ENCODE results near the gene SLC12A8.

Gene SLC12A8
- 0.09 to 0.98 (median 0.66) reads per million in 4 experiments for total RNA-seq

DNA sequence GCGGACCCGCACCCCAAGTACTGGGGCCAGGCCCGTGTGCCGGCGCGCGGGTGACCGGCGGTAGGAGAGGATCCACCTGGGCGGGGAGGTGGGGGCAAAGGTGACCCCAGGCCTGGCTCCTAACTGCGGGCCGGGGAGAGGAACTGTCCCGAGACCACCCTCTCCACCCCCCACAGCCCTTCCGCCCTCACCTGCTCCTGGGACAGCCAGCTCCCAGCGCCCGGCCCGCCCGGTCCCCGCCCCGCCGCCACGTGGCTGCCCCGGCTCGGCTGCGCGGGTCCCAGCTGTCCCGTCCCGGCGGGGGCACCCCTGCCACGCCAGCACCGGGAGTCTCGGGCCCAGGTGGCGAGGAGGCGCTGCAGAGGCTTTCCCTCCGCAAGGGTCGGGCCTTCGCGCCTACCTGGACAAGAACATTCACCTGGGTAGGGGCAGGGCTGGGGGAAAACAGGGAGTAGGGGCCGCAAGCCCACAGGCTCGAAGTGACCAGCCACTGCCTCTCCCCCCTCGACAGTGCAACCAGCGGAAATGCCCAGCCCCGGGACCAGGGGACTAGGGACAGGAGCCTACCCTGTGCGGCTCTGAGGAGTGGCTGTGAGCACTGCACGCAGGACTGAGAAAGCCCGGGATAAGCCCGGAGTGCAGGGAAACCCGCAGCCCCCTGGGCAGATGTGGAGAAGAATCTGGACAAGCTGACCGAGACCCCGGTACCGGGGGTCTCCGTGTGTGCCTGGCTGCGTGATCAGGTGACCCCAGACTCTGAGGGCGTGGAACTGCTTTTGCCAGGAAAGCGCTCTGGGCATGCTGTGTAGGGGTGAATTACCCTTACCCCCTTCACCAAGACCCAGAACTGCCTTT lies at the start of gene SLC12A8:
Gene SLC12A8, minus strand, starts transcription at position 240 of the 855 bp plus-strand sequence. CDS start 1,399 bp downstream, outside the sequence.
- DNase-seq = no peak

DNA sequence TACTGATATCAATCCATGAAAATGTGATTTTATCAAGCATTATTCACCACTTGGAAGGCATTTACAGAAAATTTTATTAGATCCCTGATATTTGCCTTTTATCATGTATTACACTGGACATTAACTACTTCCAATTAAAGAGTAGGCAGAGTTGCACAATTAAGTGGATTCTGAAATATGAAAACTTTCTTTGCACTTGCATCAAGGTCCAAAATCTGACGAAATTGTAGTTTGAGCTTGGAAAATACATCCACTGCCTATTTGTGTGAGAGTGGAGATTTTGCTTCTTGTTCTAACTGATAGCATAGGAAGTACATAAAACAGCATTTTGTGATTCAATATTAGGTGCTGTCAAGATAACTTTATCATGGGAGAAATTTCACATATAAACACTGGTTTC lies 49.6 kb upstream of the SLC12A8 start:
- DNase-seq = no peak

GRCh38 chr3:125261031-125261430 lies 48.5 kb upstream of the SLC12A8 start:
- no peak for DNase-seq

GRCh38 chr3:125260158-125260557 lies 47.6 kb upstream of the SLC12A8 start:
- no peak for DNase-seq

- no peak for DNase-seq
Measured at GRCh38 chr3:125257536-125257935, 45.0 kb upstream of the SLC12A8 start.

GRCh38 chr3:125256675-125257074 lies 44.1 kb upstream of the SLC12A8 start:
- DNase-seq = no peak

GRCh38 chr3:125250973-125251372 lies 38.4 kb upstream of the SLC12A8 start:
- no peak for DNase-seq

GRCh38 chr3:125246237-125246636 lies 33.7 kb upstream of the SLC12A8 start:
- no peak for DNase-seq

- no peak for DNase-seq
Measured at GRCh38 chr3:125245521-125245920, 33.0 kb upstream of the SLC12A8 start.

- DNase-seq = no peak
Measured at GRCh38 chr3:125240496-125240895, 27.9 kb upstream of the SLC12A8 start.

- DNase-seq = no peak
Measured at GRCh38 chr3:125239266-125239665, 26.7 kb upstream of the SLC12A8 start.

DNA sequence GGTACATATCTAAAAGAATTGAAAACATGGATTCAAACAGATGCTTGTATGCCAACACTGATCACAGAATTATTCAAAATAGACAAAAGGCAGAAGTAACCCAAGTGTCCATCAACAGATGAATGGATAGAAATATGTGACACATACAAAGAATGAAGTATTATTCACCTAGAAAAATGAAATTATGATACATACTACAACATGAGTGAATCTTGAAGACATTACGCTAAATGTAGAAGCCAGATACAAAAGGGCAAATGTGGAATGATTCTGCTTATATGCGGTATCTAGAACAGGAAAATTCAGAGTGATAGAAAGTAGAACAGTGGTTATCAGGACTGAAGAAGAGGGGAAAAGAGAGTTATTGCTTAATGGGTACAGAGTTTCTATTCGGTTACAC lies 26.2 kb upstream of the SLC12A8 start:
- DNase-seq = no peak

- no peak for DNase-seq
Measured at GRCh38 chr3:125236331-125236903, 23.9 kb upstream of the SLC12A8 start.

GRCh38 chr3:125234831-125235230 lies 22.3 kb upstream of the SLC12A8 start:
- DNase-seq = no peak

GRCh38 chr3:125232401-125232800 lies 19.9 kb upstream of the SLC12A8 start:
- no peak for DNase-seq

DNA sequence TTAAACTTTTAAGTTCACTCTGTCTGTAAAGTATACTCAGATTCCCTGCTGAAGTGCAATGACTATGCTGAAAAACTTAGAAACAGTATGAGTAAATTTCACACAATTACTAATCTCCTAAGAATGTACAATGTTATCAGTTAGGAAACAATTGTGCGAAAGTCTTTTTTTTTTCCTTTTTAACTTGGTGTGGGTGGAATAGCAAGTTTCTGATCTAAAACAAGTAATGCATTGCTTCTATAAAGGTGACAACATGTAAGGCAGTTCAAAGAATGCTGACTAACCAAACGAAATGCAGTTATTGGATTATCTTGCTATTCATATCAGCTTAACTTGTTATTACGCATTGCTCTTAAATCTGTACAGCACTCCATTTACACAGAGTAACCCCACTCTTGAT lies 19.3 kb upstream of the SLC12A8 start:
- no peak for DNase-seq

GRCh38 chr3:125229707-125230106 lies 17.2 kb upstream of the SLC12A8 start:
- no peak for DNase-seq

DNA sequence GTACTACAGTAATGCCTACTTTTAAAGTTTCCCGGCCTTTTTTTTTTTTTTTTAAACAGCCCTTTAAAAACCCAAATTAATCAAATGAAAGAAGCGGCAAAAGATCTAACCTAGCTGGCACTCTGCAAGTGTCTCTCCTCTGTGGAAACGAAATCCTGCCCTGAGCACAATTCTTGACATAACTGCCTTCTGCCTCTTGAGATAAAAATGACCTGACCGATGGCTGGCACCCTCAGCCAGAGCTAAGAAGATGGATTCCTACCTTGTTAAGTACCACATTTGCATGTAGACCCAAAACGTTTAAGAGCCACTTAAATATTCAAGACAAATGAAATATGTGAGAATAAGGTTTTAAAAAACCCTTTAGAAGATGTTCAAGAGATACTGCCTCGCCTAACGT lies 16.6 kb upstream of the SLC12A8 start:
- DNase-seq = no peak

DNA sequence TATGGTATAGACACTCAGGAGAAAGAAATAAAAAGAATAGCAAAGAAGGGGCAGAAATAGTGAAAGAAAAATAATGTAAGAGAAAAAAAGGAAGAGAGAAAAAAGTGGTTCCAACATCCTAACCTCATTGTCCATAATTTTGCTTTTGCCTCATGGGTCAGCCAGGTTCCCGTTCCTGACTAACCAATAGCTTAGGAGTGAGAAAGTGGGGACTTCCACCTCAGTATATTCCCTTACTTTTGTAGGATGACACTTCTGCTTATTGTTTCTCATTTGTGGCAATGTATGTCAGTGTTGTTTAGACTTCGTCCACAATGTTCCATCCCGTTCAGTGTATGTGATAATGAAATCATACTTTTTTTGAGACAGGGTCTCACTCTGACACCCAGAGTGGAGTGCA lies 9.3 kb upstream of the SLC12A8 start:
- DNase-seq = no peak

- no peak for DNase-seq
Measured at GRCh38 chr3:125220727-125221429, 8.3 kb upstream of the SLC12A8 start.

DNA sequence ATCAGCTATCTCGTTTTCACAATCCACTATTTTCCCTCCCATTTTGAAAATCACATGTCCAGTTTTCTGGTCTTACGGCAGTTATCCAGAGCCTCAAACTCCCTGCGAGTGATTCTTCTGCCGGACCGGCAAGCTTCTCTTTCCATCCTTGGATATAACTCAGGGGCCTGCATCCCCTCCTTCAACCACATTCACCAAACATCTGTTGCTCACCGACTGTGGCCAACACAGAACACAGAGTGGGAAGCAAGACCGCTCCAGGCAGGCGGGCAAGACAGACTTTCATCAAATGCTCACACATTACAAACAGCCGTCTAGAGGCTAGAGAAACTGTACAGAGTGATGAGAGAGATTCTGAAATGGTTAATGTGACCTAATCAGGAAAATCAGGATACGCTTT lies 7.6 kb upstream of the SLC12A8 start:
- DNase-seq = no peak

DNA sequence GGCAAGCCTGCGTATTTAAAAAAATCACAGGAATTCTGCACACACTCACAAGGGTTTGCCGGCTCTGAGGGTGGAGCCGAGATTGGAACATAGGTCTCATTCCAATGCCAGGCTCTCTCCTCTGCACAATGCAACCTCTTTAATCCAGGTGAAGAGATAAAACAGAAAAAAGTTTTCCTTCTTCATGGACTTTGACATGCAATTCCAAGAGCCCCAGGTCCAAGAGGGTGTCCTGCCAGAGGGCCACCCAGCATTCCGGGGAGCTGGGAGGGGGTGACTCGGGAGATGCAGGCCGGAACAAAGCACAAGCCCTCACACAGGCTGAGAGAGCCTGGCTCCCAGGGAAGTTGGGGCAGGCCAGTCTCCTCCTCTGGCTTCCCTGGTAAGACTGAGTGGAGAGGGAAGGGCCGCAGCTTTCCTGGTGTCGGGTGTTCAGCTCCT lies 6.7 kb upstream of the SLC12A8 start:
- no peak for DNase-seq

GRCh38 chr3:125214738-125215137 lies 2.2 kb upstream of the SLC12A8 start:
- no peak for DNase-seq
